ENCODE measurements around the gene SLC40A1.

SLC40A1 gene

GRCh38 chr2:189527812-189528592, 52.6 kb downstream of the SLC40A1 start:
- ChIA-PET POLR2A (no interaction called here), CTCF (no interaction called here)
- DNase-seq (ENCODE audit: low read depth, low spot score), result no peak
- no peak for TF ChIP-seq CTCF (IDR thresholded peaks at IDR 0.05; ENCODE audit: insufficient read depth, low read length, missing control alignments)
- no peak overlapping the region for H3K4me3 ChIP-seq (ENCODE audit: low read depth, low read length)

DNA sequence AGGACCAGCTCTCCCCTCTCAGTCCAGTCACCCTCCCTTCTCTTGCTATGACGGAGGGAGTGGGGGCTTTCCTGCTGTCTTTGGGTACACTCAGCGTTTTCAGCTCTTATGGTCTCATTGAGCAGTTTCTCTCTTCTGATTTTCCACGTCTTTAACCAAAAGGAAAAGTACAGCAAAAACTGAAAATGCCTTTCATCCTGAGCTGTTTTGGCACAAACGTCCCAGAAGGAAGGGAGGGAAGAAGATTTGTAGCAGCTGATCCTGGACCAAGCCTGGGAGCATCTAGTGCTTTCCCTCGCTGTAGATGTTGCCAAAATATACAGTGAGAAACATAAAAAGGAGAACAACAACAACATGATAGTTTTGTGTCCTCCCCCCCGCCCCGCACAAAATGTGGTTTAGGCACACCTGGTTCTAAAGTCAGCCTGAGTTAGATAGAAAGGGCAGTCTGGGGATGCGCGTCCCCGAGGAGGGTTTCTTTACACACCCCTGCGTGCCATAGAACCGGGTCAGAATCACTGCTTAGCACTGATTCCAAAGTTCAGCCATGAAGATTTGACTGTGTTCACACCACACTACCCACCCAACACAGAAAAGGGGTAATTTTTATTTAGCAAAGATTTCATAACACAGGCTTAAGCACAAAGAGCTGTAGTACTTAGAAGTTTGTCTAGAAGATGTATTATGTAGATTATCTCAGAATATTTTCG, 53.4 kb downstream of the SLC40A1 start:
- TF ChIP-seq CTCF (IDR thresholded peaks at IDR 0.05; ENCODE audit: insufficient read depth, low read length, missing control alignments), result no peak
- no peak overlapping the region for H3K4me3 ChIP-seq (ENCODE audit: low read depth, low read length)
- DNase-seq (ENCODE audit: low read depth, low spot score), result no peak
- CTCF ChIA-PET, result interaction anchor here (0.9 kb wide), 1 partner anchor 11 kb away, joined by 3 read pairs; no protein-coding TSS in a partner anchor
- POLR2A ChIA-PET, result no interaction called here

DNA sequence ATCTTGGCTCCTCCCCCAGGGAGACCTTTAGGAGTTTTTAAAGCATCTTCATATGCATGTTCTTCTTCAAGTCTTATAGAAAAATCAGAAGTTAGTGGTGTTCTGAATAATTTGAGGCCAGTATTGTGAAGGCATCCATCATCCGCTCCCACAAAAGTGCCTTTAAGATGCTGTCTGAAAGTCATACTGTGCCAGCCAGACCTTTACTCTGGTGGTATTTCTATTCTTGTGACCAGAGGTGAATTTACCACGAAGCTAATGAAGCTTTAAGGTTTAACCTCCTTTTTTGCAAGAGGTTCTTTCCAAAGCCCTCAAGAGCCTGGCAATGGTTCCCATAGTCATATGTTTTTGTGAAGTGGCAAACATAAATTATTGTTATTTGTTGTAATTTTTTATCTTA, 54.3 kb downstream of the SLC40A1 start:
- no peak overlapping the region for H3K4me3 ChIP-seq (ENCODE audit: low read depth, low read length)
- POLR2A ChIA-PET, result no interaction called here
- no peak for DNase-seq (ENCODE audit: low read depth, low spot score)
- CTCF ChIA-PET, result no interaction called here
- TF ChIP-seq CTCF (IDR thresholded peaks at IDR 0.05; ENCODE audit: insufficient read depth, low read length, missing control alignments), result no peak

- POLR2A ChIA-PET, result no interaction called here
- DNase-seq (ENCODE audit: low read depth, low spot score), result no peak
- no peak for TF ChIP-seq CTCF (IDR thresholded peaks at IDR 0.05; ENCODE audit: insufficient read depth, low read length, missing control alignments)
- CTCF ChIA-PET, result no interaction called here
- no peak overlapping the region for H3K4me3 ChIP-seq (ENCODE audit: low read depth, low read length)
Measured at GRCh38 chr2:189524746-189525145, 55.8 kb downstream of the SLC40A1 start.

DNA sequence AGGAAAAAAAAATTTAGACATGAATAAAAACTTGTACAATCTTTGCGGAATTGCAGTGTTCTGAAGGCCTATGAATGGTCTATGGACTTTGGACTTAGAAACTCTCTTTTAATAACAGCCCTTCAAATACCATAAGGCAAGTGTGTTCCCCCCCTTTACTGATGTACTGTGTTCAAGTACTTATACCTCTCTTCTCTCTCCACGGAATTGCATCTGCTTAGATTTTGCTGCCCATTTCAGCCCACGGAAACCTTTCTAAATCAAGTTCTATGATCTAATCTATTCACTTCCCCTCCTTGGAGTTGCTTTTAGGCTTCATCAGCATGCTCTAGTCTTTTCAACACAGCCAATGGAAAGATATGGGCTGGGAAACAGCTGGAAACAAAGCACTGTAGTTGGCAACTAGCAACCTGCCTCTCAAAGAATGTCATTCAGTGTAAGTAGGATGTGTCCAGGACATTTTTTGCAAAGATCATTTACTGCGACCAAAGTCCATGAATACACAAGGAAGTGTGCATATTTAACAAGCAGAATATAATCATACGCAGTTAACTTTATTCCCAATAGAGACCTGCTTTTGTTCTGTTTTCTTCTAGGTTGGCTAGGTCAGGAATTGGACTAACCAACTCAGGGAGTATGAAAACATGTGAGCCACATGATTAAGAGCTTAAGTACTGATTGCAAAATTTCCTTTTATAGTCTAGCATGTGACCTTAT, 58.0 kb downstream of the SLC40A1 start:
- DNase-seq (ENCODE audit: low read depth, low spot score), result no peak
- POLR2A ChIA-PET, result no interaction called here
- CTCF ChIA-PET, result no interaction called here
- no peak overlapping the region for H3K4me3 ChIP-seq (ENCODE audit: low read depth, low read length)
- no peak for TF ChIP-seq CTCF (IDR thresholded peaks at IDR 0.05; ENCODE audit: insufficient read depth, low read length, missing control alignments)

Data from AG04449 (cell line).